ENCODE data around the gene ZAP70.

- TF ChIP-seq CTCF (conservative IDR thresholded peaks at IDR 0.05), result no peak
- TF ChIP-seq EZH2 (IDR thresholded peaks at IDR 0.05; ENCODE audit: low read depth), result no peak
Observed at GRCh38 chr2:97717613-97717995, 4.2 kb downstream of the ZAP70 start.
